Measurements from ENCODE around the gene PPP1R3A. TPM values are rescaled to one million over a fixed set of nuclear protein-coding genes. Genes with fewer than 3 reads are reported as not detected.

PPP1R3A gene
- total RNA-seq (not detected), polyA plus RNA-seq (not detected)
- long read RNA-seq, donor 1: 0 reads
- long read RNA-seq, donor 2: 0 reads
- long read RNA-seq, donor 3: 0 reads
- long read RNA-seq, donor 4: 0 reads
- long read RNA-seq, donor 5: 0 reads
- long read RNA-seq, donor 6: 0 reads
- long read RNA-seq, donor 7: 0 reads
- long read RNA-seq, donor 8: 0 reads
- long read RNA-seq, donor 9: 0 reads
- long read RNA-seq, donor 10: 0 reads

GRCh38 chr7:113918946-113919345 is at the start of gene PPP1R3A:
Gene PPP1R3A (minus strand): TSS chr7:113919009. CDS start chr7:113918996, 13 bp downstream.
- 46 to 57% (median 53%) methylated on average over 2 of the region's 2 CpGs for WGBS, 4 donors
- Histone ChIP-seq H3K4me3 (no peak within 1 kb of the TSS), H3K36me3 (replicated peaks in 1 of 2) (no peaks in the 10 kb centered on the region), H3K9me3 (replicated peaks in 1 of 3) (no peaks in the 10 kb centered on the region), H3K27me3 (no peaks in the 10 kb centered on the region), H3K27ac (no peak within 1 kb of the TSS), H3K4me1 (replicated peaks in 1 of 2) (no peaks in the 10 kb centered on the region)
- DNase-seq: no peak
- TF ChIP-seq POLR2A (IDR thresholded peaks at IDR 0.05): no peak
- TF ChIP-seq CTCF (IDR thresholded peaks at IDR 0.05): no peak
- intact Hi-C loops (cut with DNase I): no loop called here

GRCh38 chr7:113963356-113963755 is 44.5 kb upstream of the PPP1R3A start:
- Histone ChIP-seq H3K4me3 (no peak overlapping the region), H3K27me3 (no peaks in the 10 kb centered on the region), H3K27ac (no peak overlapping the region), H3K4me1 (replicated peaks in 1 of 2) (no peaks in the 10 kb centered on the region), H3K36me3 (replicated peaks in 1 of 2) (no peaks in the 10 kb centered on the region), H3K9me3 (replicated peaks in 1 of 3) (no peaks in the 10 kb centered on the region)
- DNase-seq: no peak
- 56 to 74% (median 65%) methylated on average over 2 of the region's 2 CpGs for WGBS, 4 donors
- no peak for TF ChIP-seq CTCF (IDR thresholded peaks at IDR 0.05)
- TF ChIP-seq POLR2A (IDR thresholded peaks at IDR 0.05): no peak
- intact Hi-C loops (cut with DNase I): no loop called here

GRCh38 chr7:113959910-113960309 is 41.1 kb upstream of the PPP1R3A start:
- Histone ChIP-seq H3K27me3 (no peaks in the 10 kb centered on the region), H3K9me3 (replicated peaks in 1 of 3) (no peaks in the 10 kb centered on the region), H3K4me1 (replicated peaks in 1 of 2) (no peaks in the 10 kb centered on the region), H3K4me3 (no peak overlapping the region), H3K27ac (no peak overlapping the region), H3K36me3 (replicated peaks in 1 of 2) (no peaks in the 10 kb centered on the region)
- 85 to 93% (median 90%) methylated on average over 2 of the region's 2 CpGs for WGBS, 4 donors
- no peak for TF ChIP-seq CTCF (IDR thresholded peaks at IDR 0.05)
- TF ChIP-seq POLR2A (IDR thresholded peaks at IDR 0.05): no peak
- DNase-seq: no peak
- intact Hi-C loops (cut with DNase I): no loop called here

- Histone ChIP-seq H3K36me3 (replicated peaks in 1 of 2) (no peaks in the 10 kb centered on the region), H3K4me1 (replicated peaks in 1 of 2) (no peaks in the 10 kb centered on the region), H3K27ac (no peak overlapping the region), H3K4me3 (no peak overlapping the region), H3K27me3 (no peaks in the 10 kb centered on the region), H3K9me3 (replicated peaks in 1 of 3) (peaks cover 0 to 7% (median 0%) of the 10 kb centered on the region in 3 donors)
- no peak for TF ChIP-seq CTCF (IDR thresholded peaks at IDR 0.05)
- 90 to 100% (median 92%) methylated on average over 2 of the region's 2 CpGs for WGBS, 4 donors
- intact Hi-C loops (cut with DNase I): no loop called here
- no peak for DNase-seq
Measured at GRCh38 chr7:113955157-113955556, 36.3 kb upstream of the PPP1R3A start.

Measured in adrenal gland (tissue), 19 donors.